DMS 273 treated with DMSO at 0.1 percent for 48 hours (cell line): ENCODE results near the gene BOC.
A peak's percentile ranks its signal among the peaks of the same experiment; 100 is the strongest.

ENCODE experiments used
- DNase-seq: peaks from one replicate; lab custom pipeline; 2025; lab: John Stamatoyannopoulos, UW

Gene BOC

DNA sequence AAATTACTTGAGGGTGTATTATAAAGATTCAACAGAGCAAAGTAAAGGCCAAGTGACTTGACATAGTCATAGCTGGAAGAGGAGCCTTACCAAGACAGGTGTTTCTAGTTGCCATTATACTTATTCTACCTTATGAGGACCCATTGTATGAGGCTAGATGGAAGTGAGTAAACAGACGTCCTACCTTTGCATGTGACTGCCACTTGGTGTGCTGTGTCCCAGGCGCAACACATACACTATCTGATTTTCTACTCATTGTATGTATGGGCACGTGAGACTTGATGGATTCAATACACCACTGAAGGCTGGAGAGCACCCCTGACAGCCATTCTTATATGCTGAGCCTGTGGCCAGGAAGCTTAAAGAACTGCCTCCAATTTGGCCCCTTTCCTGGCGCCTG, 40.5 kb downstream of the BOC start:
- no peak for DNase-seq

- DNase-seq, result no peak
Observed at GRCh38 chr3:113252553-113252952, 41.2 kb downstream of the BOC start.

DNA sequence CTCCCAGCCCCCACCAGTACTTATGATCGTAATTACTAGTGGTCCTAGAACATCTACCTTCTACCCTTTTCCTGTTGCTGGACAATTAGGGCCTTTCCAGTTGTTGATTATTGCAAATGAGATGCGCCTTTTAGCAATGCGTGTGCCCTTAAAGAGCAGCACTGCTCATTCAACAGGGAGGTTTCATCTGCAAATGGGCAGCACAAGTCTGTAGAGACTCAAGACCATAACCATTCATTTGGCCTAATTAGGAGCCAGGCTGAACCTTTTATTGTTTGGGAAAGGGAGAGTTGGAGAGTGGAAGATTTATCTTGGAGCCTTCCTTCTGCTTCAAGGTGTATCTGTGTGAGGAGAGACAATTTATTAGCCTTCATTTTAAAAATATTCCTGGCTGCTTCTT, 42.3 kb downstream of the BOC start:
- no peak for DNase-seq

DNA sequence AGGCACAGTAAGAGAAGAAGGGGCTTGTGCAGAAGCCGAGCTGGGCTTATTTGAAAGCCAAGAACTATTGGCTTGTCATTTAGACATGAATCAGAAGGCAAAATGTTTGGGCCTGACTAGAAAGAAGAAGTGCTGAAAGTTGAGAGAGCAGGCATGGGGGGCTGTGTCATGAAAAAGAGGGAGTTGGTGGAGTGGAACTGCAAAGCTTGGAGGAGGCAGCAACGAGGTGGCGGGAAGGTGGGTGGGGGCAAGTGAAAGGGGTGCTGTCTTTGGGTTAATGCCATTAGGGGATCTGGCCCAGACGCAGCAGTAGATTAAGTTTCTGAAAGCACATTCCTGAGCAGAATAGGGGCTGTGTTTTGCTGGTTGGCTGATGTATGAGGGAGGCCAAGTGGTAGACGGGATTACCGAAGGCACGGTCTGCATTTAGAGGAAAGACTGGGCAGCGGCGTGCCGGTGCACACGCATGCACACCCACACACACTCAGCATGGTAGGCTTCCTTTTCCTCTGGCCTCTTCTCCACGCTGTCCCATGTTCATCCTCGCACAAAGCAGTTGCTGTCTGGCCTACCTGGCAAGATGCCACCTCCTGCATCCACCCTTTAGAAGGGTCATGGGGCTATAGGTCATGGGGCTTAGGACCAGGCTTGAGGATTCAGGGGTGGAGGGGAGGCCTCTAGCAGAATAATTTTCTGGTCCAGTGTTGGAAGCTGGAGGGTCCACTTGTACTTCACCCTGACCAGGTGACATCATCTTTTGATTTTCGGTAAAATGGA, 43.0 kb downstream of the BOC start:
- DNase-seq, result no peak

DNA sequence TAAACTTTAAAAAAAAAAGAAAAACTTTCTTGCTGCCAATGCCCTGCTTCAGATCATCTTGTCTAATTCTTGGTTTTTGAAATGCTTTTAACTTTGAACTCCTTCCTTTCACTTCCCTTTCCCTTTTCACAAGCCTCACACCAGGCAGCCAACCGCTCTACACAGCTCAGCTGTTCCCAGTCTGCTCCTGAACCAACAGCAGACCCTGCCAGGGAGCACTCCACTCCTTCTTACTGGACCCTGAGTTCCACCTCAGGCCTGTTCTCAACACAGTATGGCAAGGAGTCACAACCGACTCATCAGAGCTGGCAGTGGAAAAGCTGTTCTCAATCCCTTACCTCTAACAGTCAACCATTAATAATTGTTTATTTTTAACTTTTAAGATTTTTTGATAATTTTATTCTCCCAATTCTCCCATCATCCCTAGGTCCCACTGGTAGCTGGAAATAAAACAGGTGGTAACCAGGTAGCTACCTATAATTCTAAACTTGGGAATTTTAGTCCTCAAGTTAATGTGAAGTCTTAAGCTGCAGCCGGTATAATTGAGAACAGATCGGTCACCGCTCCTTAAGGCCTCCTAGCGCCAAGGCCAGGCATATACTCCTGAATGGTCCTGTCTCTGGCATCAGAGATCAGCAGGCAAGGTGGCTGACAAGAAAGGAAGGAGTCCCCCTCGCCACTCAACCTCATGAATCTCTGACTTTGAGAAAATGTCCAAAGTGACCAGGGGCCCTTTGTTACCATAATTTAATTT, 43.9 kb downstream of the BOC start:
- no peak for DNase-seq

DNA sequence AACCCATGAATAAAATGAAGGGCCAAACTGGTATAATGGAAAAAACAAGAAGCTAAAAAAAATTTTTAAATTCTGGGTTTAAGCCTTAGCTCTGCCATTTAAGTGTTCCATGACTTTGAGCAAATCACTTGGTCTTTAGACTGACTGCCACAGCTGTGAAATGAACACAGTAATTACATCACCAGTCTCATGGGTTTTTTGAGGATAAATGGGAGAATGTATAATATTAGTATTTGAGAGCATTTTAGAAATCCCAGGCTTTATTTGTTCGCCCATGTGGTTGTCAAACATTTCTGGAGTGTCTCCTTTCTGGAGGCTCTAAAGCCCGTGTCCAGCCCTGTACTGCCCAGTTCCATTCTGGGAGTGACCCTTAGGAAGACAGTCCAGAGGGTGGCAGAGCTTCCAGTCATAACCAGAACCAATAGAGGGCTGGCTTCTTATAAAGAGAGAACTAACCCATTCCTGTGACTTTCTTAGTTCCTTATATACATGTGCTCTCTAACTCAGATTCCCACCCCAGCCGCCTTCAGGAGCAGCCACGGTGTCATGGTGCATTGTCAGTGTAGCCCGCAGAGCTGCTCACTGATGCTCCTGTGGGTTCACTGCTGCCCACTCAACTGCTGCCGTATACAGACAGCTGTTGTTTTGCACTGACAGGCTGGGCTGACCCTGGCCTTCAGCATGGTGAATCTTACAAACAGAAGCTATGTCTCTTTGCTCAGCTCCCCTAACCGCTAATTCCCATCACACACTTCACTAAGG, 44.7 kb downstream of the BOC start:
- no peak for DNase-seq

GRCh38 chr3:113258361-113258760, 47.0 kb downstream of the BOC start:
- no peak for DNase-seq

GRCh38 chr3:113259196-113259595, 47.8 kb downstream of the BOC start:
- DNase-seq, result no peak

DNA sequence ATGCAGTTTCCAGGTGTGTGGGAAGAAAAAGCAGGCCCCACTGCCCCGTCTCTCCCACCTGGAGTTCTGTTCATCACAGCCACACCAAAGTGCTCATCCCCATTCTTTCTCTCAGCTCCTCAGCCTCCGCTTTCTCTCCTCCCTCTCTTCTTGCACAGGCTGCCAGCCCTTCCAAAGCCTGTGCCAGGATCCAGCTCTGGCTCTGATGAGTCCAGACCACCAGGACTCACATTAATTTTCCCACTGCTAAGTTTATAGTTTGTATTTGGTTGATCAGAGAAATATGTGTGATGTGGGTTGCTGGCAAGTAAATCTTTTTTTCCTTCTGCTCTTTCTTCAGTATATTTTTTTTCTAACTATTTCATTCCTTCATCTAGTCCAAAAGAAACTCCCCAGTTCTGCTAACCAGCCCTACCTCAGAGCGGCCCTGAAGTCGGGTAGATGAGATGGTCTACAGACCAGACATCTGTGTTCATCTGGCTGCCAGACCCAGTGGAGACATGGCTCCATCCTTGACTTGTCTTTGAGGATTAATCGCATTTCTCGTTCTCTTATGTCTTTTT, 49.8 kb downstream of the BOC start:
- no peak for DNase-seq

GRCh38 chr3:113261626-113262303, 50.4 kb downstream of the BOC start:
- DNase-seq, result no peak

GRCh38 chr3:113262304-113262665, 50.9 kb downstream of the BOC start:
- DNase-seq, result no peak

DNA sequence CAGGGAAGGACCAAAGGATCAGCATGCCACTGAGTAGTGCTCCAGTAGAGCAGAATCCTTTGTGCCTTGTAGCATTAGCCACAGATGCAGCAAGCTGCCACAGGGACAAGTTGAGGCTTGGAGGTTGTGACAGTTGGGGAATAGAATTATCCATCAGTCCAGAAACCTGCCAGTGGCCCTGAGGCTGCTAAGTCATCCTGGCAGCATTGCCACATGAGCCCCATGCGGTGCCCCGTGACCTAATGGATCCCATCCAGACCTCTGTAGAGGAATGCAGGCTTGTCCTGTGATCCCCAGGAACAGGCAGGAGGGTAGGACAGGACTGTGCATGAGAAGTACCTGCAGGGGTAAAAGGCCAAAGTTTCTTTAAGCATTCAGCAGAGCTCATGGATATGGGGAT, 51.7 kb downstream of the BOC start:
- DNase-seq, result no peak

DNA sequence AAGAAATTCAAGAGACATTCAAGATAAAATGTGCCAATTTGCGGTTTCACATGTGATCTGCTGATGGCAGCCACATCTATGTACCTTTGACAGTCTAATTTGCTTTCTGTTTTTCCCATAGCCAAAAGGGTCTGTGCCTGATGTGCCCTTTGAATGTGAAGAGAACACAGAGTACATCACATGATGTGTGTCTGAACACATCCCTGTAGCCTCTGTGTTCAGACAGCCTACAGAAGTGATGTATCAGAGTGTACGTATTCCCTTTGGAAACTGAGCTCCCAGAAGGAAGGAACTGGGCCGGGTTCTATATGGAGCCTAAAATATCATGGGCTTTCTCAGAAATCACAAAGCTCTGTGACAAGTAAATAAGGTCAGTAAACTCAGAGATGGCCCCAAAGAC, 52.4 kb downstream of the BOC start:
- no peak for DNase-seq

DNA sequence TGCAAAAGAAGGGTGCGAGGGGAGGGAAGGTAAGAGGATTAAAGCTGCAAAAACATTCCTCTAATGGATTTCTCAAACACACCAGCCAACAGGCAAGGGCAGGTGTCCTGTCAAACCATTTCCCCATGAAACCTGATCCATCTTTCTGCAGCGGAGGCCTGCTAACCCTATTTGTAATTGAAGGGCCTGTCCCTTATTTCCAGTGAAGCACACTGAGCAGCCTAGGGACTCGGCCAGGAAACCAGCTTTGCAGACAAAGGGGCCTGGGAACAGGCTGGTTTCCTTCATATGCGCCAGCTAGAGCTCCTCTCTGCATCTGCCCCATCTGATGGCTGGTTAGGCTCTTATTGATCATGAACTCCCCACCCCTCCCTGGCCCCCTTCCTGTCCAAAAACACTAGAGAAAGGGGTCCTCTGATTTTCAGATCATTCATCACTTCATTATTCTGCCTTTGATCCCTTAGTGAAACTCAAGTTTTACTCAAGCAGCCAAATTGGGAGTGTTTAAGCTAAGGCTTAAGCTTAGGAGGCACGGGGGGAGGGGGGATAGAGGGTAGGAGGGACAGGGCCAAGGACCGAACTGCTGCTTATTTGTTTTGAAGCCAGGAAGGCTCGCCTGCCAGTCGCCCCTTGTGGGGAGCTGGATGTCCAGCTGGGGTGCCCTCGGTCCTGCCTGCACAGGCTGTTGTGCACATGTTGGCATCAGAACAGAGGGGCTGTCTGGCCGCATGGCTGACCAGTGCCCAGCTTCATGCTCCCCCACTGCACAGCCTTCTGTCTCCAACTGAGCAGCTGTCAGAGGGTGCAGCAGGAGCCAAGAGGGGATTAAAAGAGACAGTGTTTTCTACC, 53.1 kb downstream of the BOC start:
- peak; percentile 90 for DNase-seq

DNA sequence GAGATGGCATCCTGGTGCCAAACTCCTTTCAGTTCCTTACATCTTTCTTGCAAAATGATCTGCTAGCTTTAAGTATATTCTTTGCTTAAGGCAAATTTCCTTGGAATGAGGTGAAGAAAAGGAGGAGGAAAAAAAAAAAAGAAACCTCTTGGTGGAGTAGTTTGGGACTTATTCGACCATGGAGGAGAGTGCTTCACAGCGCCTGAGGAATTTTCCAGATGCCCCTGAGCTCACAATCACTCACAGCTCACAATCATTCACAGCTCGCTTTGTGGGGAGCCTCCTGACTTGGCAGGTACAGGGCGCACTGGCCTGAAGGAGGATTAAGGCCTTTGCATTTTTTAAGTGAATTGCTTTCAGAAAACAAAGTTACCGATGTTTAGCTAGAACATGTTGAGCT, 53.9 kb downstream of the BOC start:
- no peak for DNase-seq

DNA sequence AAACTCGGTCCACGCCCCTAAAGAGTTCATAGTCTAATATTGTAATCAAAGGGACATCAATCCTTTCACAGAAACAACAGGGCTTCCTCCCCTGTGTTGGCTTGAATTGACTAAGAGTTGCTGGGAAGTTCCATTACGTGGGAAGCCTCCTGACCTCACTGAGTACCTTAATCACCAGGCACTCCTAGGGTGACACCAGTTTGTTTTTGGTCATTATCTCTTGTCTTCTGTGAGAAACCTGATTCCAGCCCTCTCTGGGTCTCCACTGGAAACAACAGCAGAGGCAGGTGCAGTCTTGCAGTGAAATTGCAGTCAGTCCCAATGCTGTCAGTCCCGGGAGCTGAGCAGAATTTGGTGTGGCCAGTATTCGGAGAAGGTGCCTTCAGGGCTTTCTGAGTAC, 55.4 kb downstream of the BOC start:
- DNase-seq, result no peak

DNA sequence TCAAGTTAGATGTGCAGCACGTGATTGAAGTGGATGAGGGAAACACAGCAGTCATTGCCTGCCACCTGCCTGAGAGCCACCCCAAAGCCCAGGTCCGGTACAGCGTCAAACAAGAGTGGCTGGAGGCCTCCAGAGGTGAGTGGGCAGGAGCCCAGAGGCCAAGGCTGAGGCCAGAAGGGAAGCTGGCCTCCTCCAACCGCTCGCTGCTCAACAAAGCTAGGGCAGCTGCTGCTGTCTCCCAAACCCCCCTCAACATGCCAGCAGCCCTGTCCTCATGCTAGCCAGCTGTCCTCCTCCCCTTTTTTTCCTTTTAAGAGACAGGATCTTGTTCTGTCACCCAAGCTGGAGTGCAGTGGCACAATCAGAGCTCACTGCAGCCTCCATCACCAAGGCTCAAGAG, 57.0 kb downstream of the BOC start:
- peak; percentile 33 for DNase-seq

- DNase-seq, result no peak
Observed at GRCh38 chr3:113268942-113269341, 57.6 kb downstream of the BOC start.

DNA sequence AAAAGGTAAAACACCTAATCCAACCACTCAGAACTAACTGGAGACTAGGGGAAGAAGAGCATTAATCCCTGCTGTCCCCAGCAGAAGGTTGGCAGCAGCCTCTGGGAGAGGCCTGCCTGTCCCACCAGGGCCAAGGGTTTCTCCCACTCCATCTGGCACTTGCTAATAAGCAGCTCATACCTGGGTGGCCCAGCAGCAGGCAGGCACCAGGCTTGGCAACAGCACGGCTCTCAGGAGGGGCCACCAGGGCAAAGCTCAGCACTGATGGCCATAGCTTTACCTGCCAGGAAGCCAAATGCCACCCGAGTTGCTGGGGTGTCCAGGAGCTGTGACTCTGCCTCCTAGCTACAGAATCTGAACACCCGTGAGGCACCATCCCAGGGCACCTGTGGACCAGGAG, 58.3 kb downstream of the BOC start:
- peak; percentile 80 for DNase-seq

GRCh38 chr3:113270068-113270467, 58.7 kb downstream of the BOC start:
- no peak for DNase-seq

- no peak for DNase-seq
Observed at GRCh38 chr3:113270786-113271185, 59.4 kb downstream of the BOC start.
